Measurements from ENCODE around the gene HLA-B. TPM values are rescaled to one million over a fixed set of nuclear protein-coding genes. Genes with fewer than 3 reads are reported as not detected.

Gene HLA-B
- polyA plus RNA-seq, 3 donors, result 5,055 to 6,999 (median 6,126) TPM

GRCh38 chr6:31340228-31340627 lies 16.8 kb downstream of the HLA-B start:
- no peak overlapping the region for H3K9ac ChIP-seq (ENCODE audit: insufficient read depth, low read length, poor library complexity, severe bottlenecking)

DNA sequence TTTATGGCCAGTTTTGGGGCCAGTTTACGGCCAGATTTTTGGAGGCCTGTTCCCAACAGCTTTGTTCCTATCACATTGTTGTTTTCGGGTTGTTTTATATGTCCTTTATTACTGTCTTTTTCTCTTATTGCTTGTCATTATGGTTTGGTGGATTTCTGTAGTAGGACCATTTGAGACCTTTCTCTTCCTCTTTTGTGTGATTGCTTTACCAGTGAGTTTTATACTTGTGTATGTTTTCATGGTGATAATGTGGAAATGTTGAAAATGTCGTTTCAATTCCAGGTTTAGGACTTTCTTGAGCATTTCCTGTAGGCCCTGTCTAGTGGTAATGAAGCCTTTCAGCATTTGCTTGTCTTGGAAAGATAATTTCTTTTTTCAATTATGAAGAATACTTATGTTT lies 17.8 kb downstream of the HLA-B start:
- Mint-ChIP-seq H3K27ac (no peak overlapping the region), H3K36me3 (peaks cover 0 to 8% of the 10 kb centered on the region in 2 donors), H3K4me3 (peak overlapping the region in 1 of 2 donors; percentile 2), H3K4me1 (no peaks in the 10 kb centered on the region), H3K27me3 (ENCODE audit: low read depth in 3 of 3) (peaks cover 2 to 5% (median 2%) of the 10 kb centered on the region in 3 donors), H3K9me3 (peaks cover 54 to 71% (median 67%) of the 10 kb centered on the region in 7 donors)
- H3K36me3 ChIP-seq (replicated peaks in 1 of 2; ENCODE audit: control insufficient read depth in 1 of 2, insufficient read depth in 2 of 2, low read length in 2 of 2), result no peaks in the 10 kb centered on the region
- H2AFZ ChIP-seq (ENCODE audit: insufficient read depth, low read depth, low read length, poor library complexity, severe bottlenecking), result no peak overlapping the region
- H3K27me3 ChIP-seq (ENCODE audit: control insufficient read depth in 2 of 2, insufficient read depth in 2 of 2, low read length in 2 of 2), result no peaks in the 10 kb centered on the region
- 0% methylated on average over 1 of the region's 3 CpGs for WGBS (ENCODE audit: insufficient coverage)
- no peaks in the 10 kb centered on the region for H3K4me1 ChIP-seq (ENCODE audit: control insufficient read depth in 1 of 2, insufficient read depth in 2 of 2, low read length in 2 of 2)
- no peak overlapping the region for H3K9ac ChIP-seq (ENCODE audit: insufficient read depth, low read length, poor library complexity, severe bottlenecking)
- intact Hi-C loops (cut with micrococcal nuclease), result no loop called here
- H3K4me2 ChIP-seq (replicated peaks; ENCODE audit: extremely low read depth, low read length, poor library complexity, severe bottlenecking), result no peak overlapping the region
- H4K20me1 ChIP-seq (ENCODE audit: insufficient read depth, low read length), result no peaks in the 10 kb centered on the region
- no peak for DNase-seq
- no peak overlapping the region for H3K4me3 ChIP-seq (replicated peaks in 1 of 3; ENCODE audit: low read depth in 2 of 3, low read length in 3 of 3)
- peaks cover 17 to 21% of the 10 kb centered on the region in 2 donors for H3K9me3 ChIP-seq (replicated peaks in 1 of 2; ENCODE audit: control insufficient read depth in 1 of 2, insufficient read depth in 1 of 2, low read length in 2 of 2)
- H3K27ac ChIP-seq (ENCODE audit: low read depth in 1 of 2, low read length in 2 of 2), result no peak overlapping the region
- no peaks in the 10 kb centered on the region for H3K79me2 ChIP-seq (ENCODE audit: insufficient read depth, low read length)
- TF ChIP-seq, protein P1, sequence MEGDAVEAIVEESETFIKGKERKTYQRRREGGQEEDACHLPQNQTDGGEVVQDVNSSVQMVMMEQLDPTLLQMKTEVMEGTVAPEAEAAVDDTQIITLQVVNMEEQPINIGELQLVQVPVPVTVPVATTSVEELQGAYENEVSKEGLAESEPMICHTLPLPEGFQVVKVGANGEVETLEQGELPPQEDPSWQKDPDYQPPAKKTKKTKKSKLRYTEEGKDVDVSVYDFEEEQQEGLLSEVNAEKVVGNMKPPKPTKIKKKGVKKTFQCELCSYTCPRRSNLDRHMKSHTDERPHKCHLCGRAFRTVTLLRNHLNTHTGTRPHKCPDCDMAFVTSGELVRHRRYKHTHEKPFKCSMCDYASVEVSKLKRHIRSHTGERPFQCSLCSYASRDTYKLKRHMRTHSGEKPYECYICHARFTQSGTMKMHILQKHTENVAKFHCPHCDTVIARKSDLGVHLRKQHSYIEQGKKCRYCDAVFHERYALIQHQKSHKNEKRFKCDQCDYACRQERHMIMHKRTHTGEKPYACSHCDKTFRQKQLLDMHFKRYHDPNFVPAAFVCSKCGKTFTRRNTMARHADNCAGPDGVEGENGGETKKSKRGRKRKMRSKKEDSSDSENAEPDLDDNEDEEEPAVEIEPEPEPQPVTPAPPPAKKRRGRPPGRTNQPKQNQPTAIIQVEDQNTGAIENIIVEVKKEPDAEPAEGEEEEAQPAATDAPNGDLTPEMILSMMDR (IDR thresholded peaks at IDR 0.05), result no peak

More at GRCh38 chr6:31340228-31340627, 16.8 kb downstream of the HLA-B start:
- H3K27me3 ChIP-seq (ENCODE audit: control insufficient read depth in 2 of 2, insufficient read depth in 2 of 2, low read length in 2 of 2), result no peaks in the 10 kb centered on the region
- peaks cover 46 to 61% (median 59%) of the 10 kb centered on the region in 7 donors for H3K9me3 Mint-ChIP-seq
- H3K4me1 Mint-ChIP-seq, result no peaks in the 10 kb centered on the region
- no peaks in the 10 kb centered on the region for H3K36me3 ChIP-seq (replicated peaks in 1 of 2; ENCODE audit: control insufficient read depth in 1 of 2, insufficient read depth in 2 of 2, low read length in 2 of 2)
- H4K20me1 ChIP-seq (ENCODE audit: insufficient read depth, low read length), result no peaks in the 10 kb centered on the region
- no peak overlapping the region for H3K27ac ChIP-seq (ENCODE audit: low read depth in 1 of 2, low read length in 2 of 2)
- no peak overlapping the region for H3K4me2 ChIP-seq (replicated peaks; ENCODE audit: extremely low read depth, low read length, poor library complexity, severe bottlenecking)
- no peak for DNase-seq
- no peak overlapping the region for H2AFZ ChIP-seq (ENCODE audit: insufficient read depth, low read depth, low read length, poor library complexity, severe bottlenecking)
- H3K4me3 ChIP-seq (replicated peaks in 1 of 3; ENCODE audit: low read depth in 2 of 3, low read length in 3 of 3), result no peak overlapping the region
- no peak overlapping the region for H3K4me3 Mint-ChIP-seq
- peaks cover 0 to 8% of the 10 kb centered on the region in 2 donors for H3K36me3 Mint-ChIP-seq
- no peaks in the 10 kb centered on the region for H3K4me1 ChIP-seq (ENCODE audit: control insufficient read depth in 1 of 2, insufficient read depth in 2 of 2, low read length in 2 of 2)
- peaks cover 17 to 21% of the 10 kb centered on the region in 2 donors for H3K9me3 ChIP-seq (replicated peaks in 1 of 2; ENCODE audit: control insufficient read depth in 1 of 2, insufficient read depth in 1 of 2, low read length in 2 of 2)
- H3K79me2 ChIP-seq (ENCODE audit: insufficient read depth, low read length), result no peaks in the 10 kb centered on the region
- H3K27me3 Mint-ChIP-seq (ENCODE audit: low read depth in 3 of 3), result peaks cover under 1 to 8% (median 2%) of the 10 kb centered on the region in 3 donors
- TF ChIP-seq, protein P1 (IDR thresholded peaks at IDR 0.05), result no peak
- H3K27ac Mint-ChIP-seq, result no peak overlapping the region
- intact Hi-C loops (cut with micrococcal nuclease), result no loop called here
